GM12801 (cell line): ENCODE measurements around the gene C5orf58.

Experiments used
- CTCF ChIP-seq: IDR thresholded peaks from one replicate; pipeline ENCODE4 v1.5.1; 2011; ENCODE audit warnings: control low read depth; ENCODE audit not compliant: insufficient read length; ENCODE audit errors: extremely low read depth

C5orf58 gene

GRCh38 chr5:170277867-170278281, 45.1 kb downstream of the C5orf58 start:
- TF ChIP-seq CTCF = no peak

GRCh38 chr5:170278611-170279458, 46.0 kb downstream of the C5orf58 start:
- TF ChIP-seq CTCF = no peak

- TF ChIP-seq CTCF = no peak
Measured at GRCh38 chr5:170279459-170279817, 46.7 kb downstream of the C5orf58 start.

GRCh38 chr5:170280011-170280493, 47.3 kb downstream of the C5orf58 start:
- TF ChIP-seq CTCF = no peak

- no peak for TF ChIP-seq CTCF
Measured at GRCh38 chr5:170283296-170283695, 50.5 kb downstream of the C5orf58 start.

- TF ChIP-seq CTCF = no peak
Measured at GRCh38 chr5:170284231-170284630, 51.4 kb downstream of the C5orf58 start.

- no peak for TF ChIP-seq CTCF
Measured at GRCh38 chr5:170285181-170285580, 52.4 kb downstream of the C5orf58 start.
